ENCODE measurements around the gene CLEC2D.
"Not testable (repeated sequence)": the region's sequence is repeated elsewhere in the genome, so short reads cannot be mapped to it uniquely, and the experiment has no call there.

GRCh38 chr12:9644985-9645551, 24.4 kb upstream of the CLEC2D start:
- not testable (repeated sequence) for TF ChIP-seq CTCF (IDR thresholded peaks at IDR 0.05 in 8 of 11, conservative IDR thresholded peaks at IDR 0.05 in 3 of 11); POLR2A (IDR thresholded peaks at IDR 0.05)

Data from spleen (tissue), 7 donors.